Fibroblast of upper back skin (primary cell): ENCODE data around the gene LAD1.
A peak's percentile ranks its signal among the peaks of the same experiment; 100 is the strongest.

ENCODE experiments used
- DNase-seq: peaks from one replicate; pipeline ENCODE4 v3.0.0-alpha.2; 2013

LAD1 gene

GRCh38 chr1:201399018-201399351, at the start of gene LAD1:
LAD1 (minus strand) TSS chr1:201399324; CDS start chr1:201399306, 18 bp downstream.
- DNase-seq, result no peak

GRCh38 chr1:201447903-201448871, 49.1 kb upstream of the LAD1 start:
- peak; percentile 73 for DNase-seq

GRCh38 chr1:201445310-201445709, 46.2 kb upstream of the LAD1 start:
- DNase-seq, result no peak

- peak; percentile 35 for DNase-seq
Observed at GRCh38 chr1:201444792-201445191, 45.7 kb upstream of the LAD1 start.

GRCh38 chr1:201443747-201444146, 44.6 kb upstream of the LAD1 start:
- DNase-seq, result no peak

GRCh38 chr1:201436969-201437368, 37.8 kb upstream of the LAD1 start:
- no peak for DNase-seq

- DNase-seq, result peak; percentile 48
Observed at GRCh38 chr1:201436393-201436792, 37.3 kb upstream of the LAD1 start.

GRCh38 chr1:201434266-201434665, 35.1 kb upstream of the LAD1 start:
- no peak for DNase-seq

- no peak for DNase-seq
Observed at GRCh38 chr1:201433609-201434008, 34.5 kb upstream of the LAD1 start.

GRCh38 chr1:201430776-201431175, 31.7 kb upstream of the LAD1 start:
- no peak for DNase-seq

GRCh38 chr1:201429736-201430501, 30.8 kb upstream of the LAD1 start:
- DNase-seq, result no peak

- no peak for DNase-seq
Observed at GRCh38 chr1:201427963-201428362, 28.8 kb upstream of the LAD1 start.

GRCh38 chr1:201426479-201427310, 27.6 kb upstream of the LAD1 start:
- DNase-seq, result peak; percentile 11

GRCh38 chr1:201424146-201424545, 25.0 kb upstream of the LAD1 start:
- no peak for DNase-seq

GRCh38 chr1:201423655-201424054, 24.5 kb upstream of the LAD1 start:
- DNase-seq, result no peak

GRCh38 chr1:201422436-201423030, 23.4 kb upstream of the LAD1 start:
- DNase-seq, result no peak

- no peak for DNase-seq
Observed at GRCh38 chr1:201422026-201422425, 22.9 kb upstream of the LAD1 start.

- DNase-seq, result no peak
Observed at GRCh38 chr1:201421041-201421440, 21.9 kb upstream of the LAD1 start.

- DNase-seq, result no peak
Observed at GRCh38 chr1:201420608-201421002, 21.5 kb upstream of the LAD1 start.

- no peak for DNase-seq
Observed at GRCh38 chr1:201419746-201420607, 20.9 kb upstream of the LAD1 start.

GRCh38 chr1:201419256-201419655, 20.1 kb upstream of the LAD1 start:
- no peak for DNase-seq

- DNase-seq, result no peak
Observed at GRCh38 chr1:201418461-201418860, 19.3 kb upstream of the LAD1 start.
